ENCODE measurements around the gene OSGEP.
A peak's percentile ranks its signal among the peaks of the same experiment; 100 is the strongest.

The OSGEP gene

DNA sequence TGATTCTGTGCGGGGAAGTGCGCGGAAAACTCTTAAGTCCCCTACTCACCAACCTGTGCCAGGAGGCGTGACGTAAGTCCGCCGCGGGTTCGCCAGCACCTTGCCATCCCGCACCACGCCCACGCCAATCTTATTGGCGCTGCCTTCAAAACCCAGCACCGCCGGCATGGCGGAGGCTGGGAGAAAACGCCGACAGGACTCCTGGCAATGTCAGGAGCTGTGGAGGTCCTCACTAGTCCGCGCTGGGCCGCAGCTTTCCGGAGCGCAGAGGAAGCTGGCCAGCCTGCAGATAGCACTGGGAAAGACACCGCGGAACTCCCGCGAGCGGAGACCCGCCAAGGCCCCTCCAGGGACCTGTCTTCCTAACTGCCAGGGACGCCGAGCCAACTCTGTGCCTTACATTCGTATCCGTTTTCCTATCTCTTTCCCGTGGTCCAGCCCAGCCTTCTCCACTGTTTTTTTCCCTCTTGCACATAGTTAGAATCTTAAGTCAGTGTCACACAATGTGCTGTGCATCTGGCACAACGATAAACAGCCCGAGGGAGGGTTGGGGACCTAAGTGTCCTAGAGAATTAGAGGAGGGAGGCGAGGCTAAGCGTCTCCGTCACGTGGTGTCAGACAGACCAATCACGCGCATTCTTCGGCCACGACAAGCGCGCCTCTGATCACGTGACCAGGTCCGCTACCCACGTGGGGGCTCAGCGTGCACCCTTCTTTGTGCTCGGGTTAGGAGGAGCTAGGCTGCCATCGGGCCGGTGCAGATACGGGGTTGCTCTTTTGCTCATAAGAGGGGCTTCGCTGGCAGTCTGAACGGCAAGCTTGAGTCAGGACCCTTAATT, at the start of gene OSGEP, which contains the start of gene APEX1:
Gene OSGEP (minus strand): TSS at position 297 of the 839 bp plus-strand sequence. CDS start 129 bp downstream, at position 168.
Gene APEX1 (plus strand): TSS at position 711 of the 839 bp plus-strand sequence. CDS start 420 bp downstream, outside the sequence.
- FAIRE-seq: peak; percentile 95

GRCh38 chr14:20503898-20504297, 49.3 kb upstream of the OSGEP start:
- FAIRE-seq: no peak

DNA sequence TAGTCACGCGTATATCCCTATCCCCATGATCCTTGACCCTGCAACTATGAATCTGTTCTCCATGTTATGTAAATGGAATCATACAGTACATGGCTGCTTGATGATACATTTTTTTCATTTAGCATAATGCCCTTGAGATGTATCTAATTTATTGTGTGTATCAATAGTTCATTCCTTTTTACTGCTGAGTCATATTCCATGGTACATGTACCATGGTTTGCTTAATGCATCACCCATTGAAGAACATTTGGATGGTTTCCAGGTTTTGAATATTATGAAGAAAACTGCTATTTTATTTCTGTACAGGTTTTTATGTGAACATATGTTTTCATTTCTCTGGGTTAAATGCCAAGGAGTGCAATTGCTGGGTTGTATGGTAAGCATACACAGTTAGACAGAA, 46.7 kb upstream of the OSGEP start:
- FAIRE-seq: no peak

- FAIRE-seq: no peak
These were observed 45.3 kb upstream of the OSGEP start for GRCh38 chr14:20499881-20500280.

GRCh38 chr14:20499108-20499507, 44.5 kb upstream of the OSGEP start:
- FAIRE-seq: no peak

DNA sequence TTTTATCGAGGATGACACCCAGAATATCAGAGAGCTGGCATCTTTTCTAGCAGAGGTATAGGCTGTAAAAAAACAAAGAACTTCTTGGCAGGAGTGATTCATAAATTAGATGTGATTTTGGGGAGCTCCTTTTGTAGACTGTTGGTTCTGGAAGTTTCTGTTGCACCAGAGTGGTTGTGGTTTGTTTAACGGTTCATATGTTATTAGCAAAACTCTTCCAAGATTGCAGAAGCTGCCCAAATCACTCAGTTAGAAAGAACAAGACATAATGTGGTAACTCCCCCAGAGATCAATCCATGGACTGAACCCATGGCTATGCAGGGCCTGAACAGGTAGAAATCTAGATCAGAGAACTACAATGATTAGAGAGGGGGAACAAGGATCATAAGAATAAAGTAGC, 44.0 kb upstream of the OSGEP start:
- FAIRE-seq: no peak

GRCh38 chr14:20494935-20495766, 40.5 kb upstream of the OSGEP start:
- FAIRE-seq: no peak

DNA sequence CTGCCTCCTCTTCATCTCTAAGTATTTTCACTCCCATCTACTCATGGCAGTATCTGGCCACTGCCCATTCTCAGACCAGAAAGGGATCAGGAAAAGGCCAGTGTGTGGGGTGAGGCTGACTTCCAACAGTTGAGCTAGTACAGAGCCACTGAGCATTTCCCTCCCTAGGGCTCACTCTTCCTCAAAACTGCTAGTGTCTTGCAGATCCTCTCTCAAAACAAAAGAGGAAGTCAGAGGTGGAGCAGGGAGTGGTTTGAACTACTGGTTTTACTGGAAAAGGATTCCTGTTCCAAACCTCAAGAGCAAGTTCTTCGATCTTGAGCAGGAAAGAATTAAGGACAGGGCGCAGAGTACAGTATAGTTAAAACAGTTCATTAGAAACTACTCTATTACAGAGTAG, 39.0 kb upstream of the OSGEP start:
- no peak for FAIRE-seq

GRCh38 chr14:20492486-20492885, 37.9 kb upstream of the OSGEP start:
- no peak for FAIRE-seq

DNA sequence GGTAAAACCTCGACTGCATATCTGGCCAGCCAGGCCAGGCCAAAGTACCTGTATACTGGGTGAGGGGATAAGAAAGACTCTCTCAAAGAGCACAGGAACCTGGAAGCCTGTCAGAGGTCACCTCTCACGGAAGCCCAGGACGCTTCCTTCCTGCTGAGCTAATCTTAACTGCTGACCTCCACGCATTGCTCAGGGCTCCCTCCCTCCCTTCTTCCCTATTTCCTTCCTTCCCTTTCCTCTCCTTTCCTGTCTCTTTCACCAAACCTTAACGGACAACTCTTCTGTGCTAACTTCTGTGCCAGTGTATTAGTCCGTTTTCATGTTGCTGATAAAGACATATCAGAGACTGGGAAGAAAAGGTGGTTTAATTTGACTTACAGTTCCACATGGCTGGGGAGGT, 36.0 kb upstream of the OSGEP start:
- FAIRE-seq: no peak

DNA sequence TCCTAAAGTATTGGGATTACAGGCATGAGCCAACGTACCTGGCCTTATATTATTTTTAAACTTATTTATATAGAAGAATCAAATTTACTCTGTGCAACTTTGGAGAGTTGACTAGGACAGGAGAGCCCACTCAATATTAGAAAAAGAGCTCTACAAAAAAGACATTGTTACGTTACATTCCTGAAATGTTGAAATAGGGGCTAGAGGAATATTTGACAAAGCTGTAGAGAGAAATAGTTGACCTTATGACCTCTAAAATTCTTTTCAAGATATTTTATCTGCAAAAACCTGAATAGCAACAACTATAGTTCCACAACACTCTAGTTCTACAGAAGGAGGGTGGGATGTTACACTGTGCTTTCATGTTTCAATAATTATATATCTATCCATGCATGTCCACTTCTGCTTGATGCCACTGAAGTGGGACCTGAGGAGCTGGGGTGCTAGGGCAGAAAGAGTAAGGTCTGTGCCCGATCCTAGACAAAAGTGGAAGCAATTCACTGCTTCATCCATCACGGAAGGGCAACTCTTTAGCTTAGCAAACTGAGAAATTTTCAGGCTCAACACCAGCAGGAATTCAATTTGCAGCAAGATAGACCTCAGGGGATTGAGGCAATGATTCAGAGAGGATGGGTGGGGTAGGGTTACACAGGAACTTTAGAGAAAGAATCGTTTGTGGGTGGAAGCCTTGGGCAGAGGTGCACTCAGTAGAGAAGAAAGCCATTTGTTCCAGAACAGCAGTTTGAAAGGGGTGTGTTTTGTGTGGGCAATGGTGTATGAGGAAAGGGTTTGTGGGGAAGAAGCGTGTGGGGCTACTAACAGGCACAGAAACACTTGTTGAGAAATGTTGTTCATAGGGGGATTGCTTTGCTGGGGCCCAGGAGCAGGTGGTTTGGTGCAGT, 34.7 kb upstream of the OSGEP start:
- no peak for FAIRE-seq

DNA sequence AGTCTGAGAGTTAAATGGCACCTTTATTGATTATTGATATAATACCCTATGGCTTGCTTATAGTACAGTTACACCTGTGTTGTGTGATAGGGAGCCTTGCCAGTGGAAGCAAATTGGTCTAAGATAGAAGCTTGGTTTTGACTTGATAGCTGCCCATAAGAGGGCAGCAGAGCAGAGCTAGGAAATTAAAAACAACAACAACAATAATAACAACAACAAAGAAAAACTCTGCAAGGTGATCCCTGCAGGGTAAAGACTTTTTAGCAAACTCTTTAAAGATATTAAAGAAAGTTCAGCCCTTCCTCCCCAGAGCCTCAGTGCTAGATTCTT, 32.7 kb upstream of the OSGEP start:
- no peak for FAIRE-seq

- FAIRE-seq: no peak
These were observed 32.2 kb upstream of the OSGEP start for GRCh38 chr14:20486684-20487395.

DNA sequence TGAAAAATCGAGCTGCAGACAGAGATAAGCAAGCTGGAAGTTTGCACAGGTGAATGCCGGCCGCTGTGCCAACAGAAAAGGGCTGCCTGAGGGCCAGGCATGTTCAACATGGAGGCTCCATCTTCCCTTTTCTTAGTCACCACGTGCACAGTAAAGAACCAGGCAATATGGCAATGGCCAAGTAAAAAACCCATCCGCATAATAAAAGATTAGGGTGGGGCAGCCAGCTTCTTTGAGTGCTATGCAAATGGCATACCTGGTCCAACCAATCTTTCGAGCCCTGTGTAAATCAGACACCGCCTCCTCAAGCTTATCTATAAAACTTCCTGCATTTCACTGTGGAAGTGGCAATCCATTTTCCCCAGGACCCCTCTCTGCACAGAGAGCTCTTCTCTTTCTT, 31.3 kb upstream of the OSGEP start:
- no peak for FAIRE-seq

DNA sequence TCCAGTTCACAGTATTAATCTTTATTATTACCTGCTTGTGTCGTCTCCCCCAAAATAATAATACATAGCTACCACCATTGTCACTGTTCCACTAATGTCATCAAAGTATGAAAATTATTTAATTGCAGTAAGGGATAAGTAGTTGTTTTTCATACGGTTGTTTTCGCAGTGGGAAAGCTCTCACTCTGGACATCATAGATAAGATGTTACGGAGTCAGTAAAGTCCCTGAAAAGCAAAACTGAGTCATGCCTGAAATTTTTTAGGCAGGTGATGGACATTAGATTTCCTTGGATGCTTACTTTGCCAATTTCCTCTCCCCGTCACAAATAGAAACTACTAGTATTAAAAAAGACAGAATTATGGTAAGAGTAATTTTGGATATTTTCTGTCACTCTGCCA, 27.8 kb upstream of the OSGEP start:
- FAIRE-seq: no peak

DNA sequence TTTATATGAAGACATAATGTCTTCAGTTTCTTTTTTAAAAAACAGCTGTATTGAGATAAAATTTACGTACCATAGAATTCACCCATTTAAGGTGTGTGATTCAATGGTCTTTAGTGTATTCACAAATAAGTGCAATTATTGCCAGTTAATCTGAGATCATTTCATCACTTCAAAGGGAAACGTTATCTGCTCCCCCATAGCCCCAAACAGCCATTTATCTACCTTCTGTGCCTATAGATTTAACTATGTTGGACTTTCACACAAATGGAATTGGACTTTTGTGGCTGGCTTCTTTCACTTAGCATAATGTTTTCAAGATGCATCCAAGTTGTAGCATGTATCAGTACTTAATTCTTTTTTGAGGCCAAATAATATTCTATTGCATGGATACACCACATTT, 24.3 kb upstream of the OSGEP start:
- FAIRE-seq: no peak

DNA sequence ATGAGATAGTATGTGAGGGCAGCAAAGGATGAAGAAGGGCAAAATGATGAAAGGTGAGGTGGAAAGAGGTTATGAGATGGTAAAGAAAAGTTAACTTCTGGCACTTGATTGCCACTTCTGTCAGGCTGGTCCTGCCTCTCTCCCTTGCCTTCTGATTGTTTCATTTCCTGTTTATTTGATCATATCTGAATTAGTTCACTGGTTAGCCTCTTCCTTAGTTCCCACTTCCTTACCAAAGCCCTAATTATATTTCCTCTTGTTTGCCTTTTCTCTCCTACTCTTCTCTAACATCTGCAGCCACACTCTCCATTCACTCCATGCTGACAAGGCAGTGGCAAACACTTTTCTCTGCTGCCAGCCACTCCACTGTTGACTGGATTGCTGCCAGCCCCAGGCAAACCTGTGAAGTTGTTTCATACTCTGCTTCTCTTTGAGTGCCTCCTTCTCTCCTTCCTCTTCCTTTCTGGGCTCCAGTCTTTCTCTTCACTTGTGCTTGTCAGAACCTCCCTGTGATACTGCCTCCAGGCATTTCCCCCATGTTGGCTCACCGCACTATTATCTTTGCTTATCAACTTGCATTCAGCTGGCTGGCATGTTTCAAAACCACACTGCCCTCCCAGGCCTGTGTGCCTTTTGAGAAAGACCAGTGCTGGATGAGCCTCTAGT, 22.7 kb upstream of the OSGEP start:
- no peak for FAIRE-seq

DNA sequence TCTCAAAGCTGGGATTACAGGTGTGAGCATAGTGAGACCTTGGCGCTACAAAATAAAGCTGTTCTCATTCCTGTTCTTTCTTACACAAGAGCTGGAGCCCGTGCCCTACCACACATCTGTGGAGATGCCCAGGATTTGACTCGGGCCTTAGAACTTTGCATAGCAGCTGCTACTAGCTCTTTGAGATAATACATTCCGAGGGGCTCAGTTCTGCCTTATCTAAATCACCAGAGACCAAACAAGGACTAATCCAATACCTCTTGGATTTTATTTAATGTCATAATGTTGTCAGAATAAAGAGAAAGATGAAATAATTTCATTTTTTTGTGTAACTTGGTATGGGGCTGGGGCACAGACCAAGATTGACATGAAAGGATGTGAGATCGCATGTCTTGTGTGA, 22.2 kb upstream of the OSGEP start:
- no peak for FAIRE-seq

DNA sequence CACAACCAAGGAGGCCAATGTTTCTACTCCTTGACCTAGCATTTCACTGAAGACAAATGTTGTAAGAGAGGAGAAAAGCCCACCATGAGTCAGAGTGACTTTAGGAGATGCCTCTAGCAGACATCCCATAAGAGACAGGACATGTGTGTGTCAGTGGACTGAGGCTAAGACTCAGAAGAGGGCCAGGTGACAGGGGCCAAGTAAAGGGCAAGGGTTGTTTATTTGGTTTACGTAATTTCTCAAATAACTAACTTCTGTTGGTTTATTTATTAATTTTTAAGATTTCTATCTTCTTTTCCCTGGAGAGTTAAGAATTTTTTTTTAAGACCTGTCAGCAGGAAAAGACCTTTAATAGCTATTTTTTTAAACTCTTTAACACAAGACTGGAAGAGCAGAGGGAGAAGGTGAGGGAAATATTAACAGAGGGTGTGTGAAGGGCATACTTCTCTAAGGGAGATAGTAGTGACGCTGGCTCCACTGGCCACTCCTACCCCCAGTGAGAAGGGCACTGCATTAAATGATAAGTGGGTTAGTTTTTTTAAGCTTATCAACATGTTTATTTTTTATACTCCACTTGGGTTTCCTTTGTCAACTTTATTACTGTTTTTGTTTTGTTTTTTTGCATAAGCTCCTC, 18.0 kb upstream of the OSGEP start:
- FAIRE-seq: no peak

GRCh38 chr14:20470603-20470901, 15.9 kb upstream of the OSGEP start:
- no peak for FAIRE-seq

- no peak for FAIRE-seq
These were observed 15.4 kb upstream of the OSGEP start for GRCh38 chr14:20469890-20470602.

All from endometrium (tissue), 2 donors.